ENCODE measurements around the gene PPAT.
"Not testable (repeated sequence)": the region's sequence is repeated elsewhere in the genome, so short reads cannot be mapped to it uniquely, and the experiment has no call there.

Gene PPAT

GRCh38 chr4:56386091-56386490 lies 49.3 kb downstream of the PPAT start:
- TF ChIP-seq CTCF (conservative IDR thresholded peaks at IDR 0.05) (no peak), ZFX (IDR thresholded peaks at IDR 0.05) (no peak)
- peak overlapping the region; percentile 76 for H3K27ac ChIP-seq

- no peak overlapping the region for H3K27ac ChIP-seq
- TF ChIP-seq ZFX (IDR thresholded peaks at IDR 0.05) (no peak), CTCF (conservative IDR thresholded peaks at IDR 0.05) (no peak)
These were observed 60.0 kb downstream of the PPAT start for GRCh38 chr4:56375458-56375857.

GRCh38 chr4:56374956-56375355 lies 60.5 kb downstream of the PPAT start:
- TF ChIP-seq CTCF (conservative IDR thresholded peaks at IDR 0.05) (no peak), ZFX (IDR thresholded peaks at IDR 0.05) (no peak)

GRCh38 chr4:56372774-56373173 lies 62.6 kb downstream of the PPAT start:
- H3K27ac ChIP-seq: no peak overlapping the region
- TF ChIP-seq CTCF (conservative IDR thresholded peaks at IDR 0.05) (no peak), ZFX (IDR thresholded peaks at IDR 0.05) (no peak)

More at GRCh38 chr4:56374956-56375355, 60.5 kb downstream of the PPAT start:
- no peak overlapping the region for H3K27ac ChIP-seq

- TF ChIP-seq ZFX (IDR thresholded peaks at IDR 0.05): no peak
- TF ChIP-seq CTCF (conservative IDR thresholded peaks at IDR 0.05): no peak
- H3K27ac ChIP-seq: no peak overlapping the region
These were observed 63.8 kb downstream of the PPAT start for GRCh38 chr4:56371426-56372220.

- no peak overlapping the region for H3K27ac ChIP-seq
These were observed 65.0 kb downstream of the PPAT start for GRCh38 chr4:56370377-56370776.

GRCh38 chr4:56362981-56363380 lies 72.4 kb downstream of the PPAT start:
- H3K27ac ChIP-seq: not testable (repeated sequence)

More at GRCh38 chr4:56370377-56370776, 65.0 kb downstream of the PPAT start:
- no peak for TF ChIP-seq ZFX (IDR thresholded peaks at IDR 0.05)
- no peak for TF ChIP-seq CTCF (conservative IDR thresholded peaks at IDR 0.05)

- TF ChIP-seq CTCF (conservative IDR thresholded peaks at IDR 0.05) (no peak), ZFX (IDR thresholded peaks at IDR 0.05) (no peak)
These were observed 75.3 kb downstream of the PPAT start for GRCh38 chr4:56360071-56360470.

More at GRCh38 chr4:56360071-56360470, 75.3 kb downstream of the PPAT start:
- H3K27ac ChIP-seq: no peak overlapping the region

Data from C4-2B (cell line).